HG03097 (cell line): ENCODE data around the gene ARHGAP30.
"Not testable (repeated sequence)": the region's sequence is repeated elsewhere in the genome, so short reads cannot be mapped to it uniquely, and the experiment has no call there.

Experiments used
- ATAC-seq: cut with Tn5 transposase; IDR thresholded peaks from one replicate; pipeline ENCODE4 v1.9.1; 2021; ENCODE audit not compliant: unreplicated experiment, low FRiP score

The ARHGAP30 gene

DNA sequence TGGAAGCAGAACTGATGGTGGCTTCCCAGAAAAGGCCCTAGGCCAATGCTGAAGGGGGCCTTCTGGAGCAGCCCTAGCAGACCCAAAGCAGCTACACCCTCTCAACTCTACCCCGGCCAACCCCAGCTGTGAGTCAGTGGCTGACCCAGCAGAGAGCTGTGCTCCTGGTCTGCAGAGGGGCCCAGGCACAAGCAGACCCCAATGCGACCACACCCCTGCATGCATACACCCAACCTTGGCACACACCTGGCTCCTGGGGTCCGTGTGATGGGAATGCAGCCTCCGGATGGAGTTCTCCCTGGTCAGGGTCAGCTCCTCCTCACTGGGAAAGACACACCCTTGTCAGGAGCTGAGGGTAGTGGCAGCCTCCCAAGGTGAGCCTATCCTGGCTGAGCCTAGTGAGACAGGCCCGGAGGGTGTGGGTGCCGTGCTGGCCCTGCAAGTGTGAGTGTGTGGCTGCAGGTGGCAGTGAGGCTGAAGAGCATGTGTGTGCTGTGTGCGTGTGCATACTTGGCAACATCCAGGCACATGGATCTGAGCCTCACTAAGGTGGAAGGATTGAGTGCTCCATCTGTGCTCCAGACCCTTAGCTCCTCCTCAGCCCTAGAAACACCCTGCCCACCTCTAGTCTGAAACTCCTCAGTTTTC, 3.9 kb upstream of the ARHGAP30 start:
- ATAC-seq = no peak

DNA sequence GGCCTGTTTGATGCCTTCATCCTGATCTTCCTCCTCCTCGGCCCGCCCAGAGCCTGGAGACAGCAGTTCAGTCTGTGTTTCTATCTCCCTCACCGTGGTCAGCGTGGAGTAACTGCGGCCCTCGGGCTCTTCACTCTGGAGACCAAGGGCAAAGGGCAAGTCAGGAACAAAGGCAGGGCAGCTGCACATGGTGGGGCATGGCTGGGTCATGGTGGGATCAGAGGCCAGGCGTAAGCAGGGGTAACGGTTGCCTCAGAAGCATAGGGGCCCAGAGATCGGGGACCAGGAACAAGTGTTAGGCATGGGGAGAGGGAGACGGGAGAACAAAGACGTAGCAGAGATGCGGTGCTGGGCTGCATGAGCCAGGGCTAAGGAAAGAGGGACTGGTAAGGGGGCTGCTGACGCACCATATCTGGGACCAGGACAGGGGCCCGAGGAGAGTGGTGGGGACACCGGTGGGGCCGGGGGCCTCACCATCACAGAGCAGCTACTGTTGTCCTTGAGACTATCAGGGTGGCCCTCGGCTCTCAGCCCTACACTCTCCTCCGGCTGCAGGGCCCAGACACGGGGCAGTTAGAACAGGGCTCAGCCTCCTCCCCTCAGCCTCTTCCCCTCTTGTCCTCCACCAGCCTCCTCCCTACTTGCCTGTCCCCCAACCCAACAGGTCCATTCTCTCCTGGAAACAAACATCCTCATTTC, 3.2 kb upstream of the ARHGAP30 start:
- ATAC-seq = no peak

DNA sequence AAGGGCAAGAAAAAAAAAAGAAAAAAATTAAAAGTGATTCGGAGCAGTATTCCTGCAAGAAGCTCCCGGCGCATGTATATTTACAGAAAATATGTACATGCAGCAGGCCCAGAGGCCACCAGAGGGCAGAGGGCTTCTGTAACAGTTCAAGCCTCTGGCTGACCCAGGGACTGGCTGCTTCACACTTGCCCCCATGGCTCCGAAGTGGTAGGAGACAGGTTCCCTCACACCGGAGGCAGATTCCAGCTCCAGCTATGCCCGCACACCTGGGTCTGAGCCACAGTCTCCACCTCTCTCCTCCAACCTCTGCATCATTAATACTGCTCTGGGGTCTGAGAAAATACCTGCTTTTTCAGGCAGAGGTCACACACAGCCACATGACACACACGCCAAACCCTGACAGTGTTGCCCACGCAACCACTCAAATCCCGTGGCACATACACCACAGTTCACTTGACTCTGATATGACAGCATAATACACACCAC, 2.2 kb upstream of the ARHGAP30 start:
- no peak for ATAC-seq

DNA sequence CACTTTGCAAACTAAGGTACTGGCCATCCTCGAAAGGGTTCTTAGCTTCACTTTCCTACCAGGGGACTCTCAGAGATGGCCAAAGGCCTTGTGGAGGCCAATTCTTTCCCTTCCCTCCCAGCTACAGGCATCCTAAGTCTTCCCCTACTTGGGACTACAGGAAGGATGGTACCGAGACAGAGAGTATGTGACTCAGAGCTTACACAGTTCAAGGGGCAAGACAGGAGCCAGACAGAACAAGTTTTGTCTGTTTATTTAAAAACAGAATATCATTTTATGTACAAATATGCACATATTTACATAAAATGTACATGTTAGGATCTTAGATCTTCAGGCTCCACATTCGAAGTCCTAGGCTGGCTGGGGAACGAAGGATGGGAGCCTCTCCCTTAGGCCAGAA, 1.1 kb upstream of the ARHGAP30 start:
- ATAC-seq = no peak

DNA sequence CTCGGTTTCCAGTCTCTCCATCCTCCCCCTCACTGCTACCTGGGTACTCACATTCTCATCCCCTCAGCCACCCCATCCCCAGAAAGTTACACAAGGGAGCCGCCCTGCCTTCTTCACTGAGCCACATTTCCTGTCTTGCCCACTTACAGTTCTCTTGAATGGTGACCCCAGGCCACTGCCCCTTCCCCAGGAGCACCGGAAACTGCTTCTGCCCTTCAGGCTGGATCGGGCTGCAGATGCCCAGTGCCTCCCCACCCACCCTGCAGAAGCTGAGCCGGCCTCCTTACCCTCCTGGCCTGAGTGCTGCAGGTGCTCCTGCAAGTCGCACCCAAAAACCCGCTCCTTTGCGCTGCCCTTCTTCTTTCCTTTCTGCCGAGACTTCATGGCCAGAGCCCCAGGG, 450 bp downstream of the ARHGAP30 start:
- ATAC-seq = no peak

DNA sequence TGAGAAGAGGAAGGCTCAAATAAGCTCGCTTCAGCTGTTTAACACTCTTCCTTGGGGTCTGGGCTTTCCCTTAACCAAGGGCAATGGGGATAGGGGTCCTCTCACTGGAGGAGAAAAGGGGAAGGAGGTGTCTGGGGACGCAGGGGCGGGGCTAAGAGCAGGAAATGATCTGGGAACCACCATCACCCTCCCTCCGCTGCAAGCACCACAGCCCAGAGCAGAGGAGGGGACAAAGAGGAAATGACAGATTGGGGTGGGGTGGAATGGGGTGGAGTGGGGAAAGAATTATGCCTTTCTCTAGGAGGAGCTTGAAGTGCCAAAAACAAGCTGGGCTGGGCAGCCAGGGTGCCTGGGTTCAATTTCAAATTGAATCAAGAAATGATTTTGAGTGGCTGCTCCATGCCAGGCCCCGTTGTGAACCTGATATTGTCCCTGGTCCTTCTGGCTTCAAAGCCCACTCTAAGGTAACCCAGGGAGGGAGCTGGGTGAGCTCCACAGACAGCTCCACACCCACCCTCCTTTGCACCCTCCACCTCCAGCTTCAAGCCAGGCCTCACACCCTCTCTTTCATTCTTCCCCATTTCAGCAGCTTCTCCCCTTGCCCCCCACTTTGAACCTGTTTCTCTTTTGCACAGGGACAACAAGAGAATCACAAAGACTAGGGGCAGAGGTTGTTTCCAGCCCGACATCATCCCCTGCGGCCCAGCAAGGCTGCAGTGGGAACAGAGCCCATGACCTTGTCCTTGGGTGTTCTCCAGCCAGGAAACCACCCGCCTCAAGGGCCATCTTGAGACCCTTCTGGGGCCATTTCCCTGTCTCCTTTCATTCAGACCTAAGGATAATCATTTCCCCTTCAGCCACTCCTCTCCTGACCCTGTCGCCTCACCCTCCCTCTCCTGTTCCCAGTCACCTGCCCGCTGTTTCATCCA, 1.1 kb downstream of the ARHGAP30 start:
- ATAC-seq = peak; percentile 30

DNA sequence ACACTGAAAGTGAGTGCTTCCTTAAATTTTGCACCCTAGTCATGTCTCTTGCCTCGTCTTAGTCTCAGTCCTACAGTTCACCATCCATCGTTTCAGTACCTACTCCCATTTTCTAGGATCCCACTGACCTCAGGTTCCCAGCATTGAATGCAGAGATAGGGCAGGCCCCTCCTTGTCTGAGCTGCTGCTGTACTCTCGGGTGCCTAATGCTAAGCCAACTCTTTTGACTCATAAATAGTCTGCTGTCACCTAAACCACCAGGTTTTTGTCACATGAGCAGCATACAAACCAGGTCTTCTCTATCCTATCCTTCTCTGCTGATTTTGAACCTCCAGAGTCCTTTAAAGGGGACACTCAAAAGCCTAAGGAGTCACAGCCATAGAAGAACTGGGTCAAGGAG, 3.0 kb downstream of the ARHGAP30 start:
- no peak for ATAC-seq

DNA sequence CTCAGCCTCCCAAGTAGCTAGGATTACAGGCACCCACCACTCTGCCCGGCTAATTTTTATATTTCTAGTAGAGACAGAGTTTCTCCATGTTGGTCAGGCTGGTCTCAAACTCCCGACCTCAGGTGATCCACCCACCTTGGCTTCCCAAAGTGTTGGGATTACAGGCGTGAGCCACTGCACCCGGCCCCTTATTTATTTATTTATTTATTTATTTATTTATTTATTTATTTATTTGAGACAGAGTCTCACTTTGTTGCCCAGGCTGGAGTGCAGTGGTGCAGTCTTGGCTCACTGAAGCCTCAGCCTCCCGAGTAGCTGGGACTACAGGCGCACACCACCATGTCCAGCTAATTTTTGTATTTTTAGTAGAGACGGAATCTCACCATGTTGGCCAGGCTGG, 4.0 kb downstream of the ARHGAP30 start:
- not testable (repeated sequence) for ATAC-seq

DNA sequence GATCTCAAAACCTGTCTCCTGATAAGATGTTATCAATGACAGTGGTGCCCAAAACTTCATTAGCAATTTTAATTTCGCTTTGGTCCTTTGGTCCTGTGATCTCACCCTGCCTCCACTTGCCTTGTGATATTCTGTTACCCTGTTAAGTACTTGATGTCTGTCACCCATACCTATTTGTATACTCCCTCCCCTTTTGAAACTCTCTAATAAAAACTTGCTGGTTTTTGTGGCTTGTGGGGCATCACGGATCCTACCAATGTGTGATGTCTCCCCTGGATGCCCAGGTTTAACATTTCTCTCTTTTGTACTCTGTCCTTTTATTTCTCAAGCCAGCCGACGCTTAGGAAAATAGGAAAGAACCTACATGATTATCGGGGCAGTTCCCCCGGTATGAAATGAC, 5.8 kb downstream of the ARHGAP30 start:
- not testable (repeated sequence) for ATAC-seq

DNA sequence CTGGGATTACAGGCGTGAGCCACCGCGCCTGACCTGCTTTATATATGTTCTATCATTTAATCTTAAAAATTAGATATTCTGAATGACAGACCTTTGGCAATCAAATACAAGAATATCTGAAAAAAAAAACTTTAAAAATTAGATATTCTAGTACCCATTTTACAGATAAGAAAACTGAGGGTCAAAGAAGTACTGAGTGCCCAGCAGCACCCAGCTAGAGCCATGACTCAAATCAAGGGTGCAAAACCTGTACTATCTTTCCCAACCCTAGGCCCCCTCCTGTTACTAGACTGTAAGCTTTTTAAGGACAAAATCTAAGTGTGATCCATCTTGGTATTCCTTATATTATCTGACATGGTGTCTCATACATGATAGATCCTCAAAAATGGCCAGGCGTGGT, 8.3 kb downstream of the ARHGAP30 start:
- ATAC-seq = no peak

DNA sequence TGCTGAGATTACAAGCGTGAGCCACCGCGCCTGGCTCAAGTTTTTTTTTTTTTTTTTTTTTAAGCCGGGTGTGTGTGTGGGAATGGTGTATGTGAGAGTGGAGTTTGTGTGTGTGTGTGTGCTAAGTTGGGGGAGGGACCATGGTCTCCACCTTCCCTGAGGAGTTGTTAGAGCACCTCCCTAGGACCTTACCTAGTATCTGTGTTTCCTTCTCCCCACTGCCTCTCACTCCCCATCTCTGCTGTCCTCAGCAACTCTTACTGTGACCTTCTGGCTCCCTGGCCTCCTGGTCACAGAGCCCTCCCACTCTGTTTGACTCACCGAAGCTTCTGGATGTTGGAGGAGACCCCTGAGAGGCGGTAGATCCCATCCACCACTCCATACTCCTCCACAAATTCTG, 10.4 kb downstream of the ARHGAP30 start:
- no peak for ATAC-seq

DNA sequence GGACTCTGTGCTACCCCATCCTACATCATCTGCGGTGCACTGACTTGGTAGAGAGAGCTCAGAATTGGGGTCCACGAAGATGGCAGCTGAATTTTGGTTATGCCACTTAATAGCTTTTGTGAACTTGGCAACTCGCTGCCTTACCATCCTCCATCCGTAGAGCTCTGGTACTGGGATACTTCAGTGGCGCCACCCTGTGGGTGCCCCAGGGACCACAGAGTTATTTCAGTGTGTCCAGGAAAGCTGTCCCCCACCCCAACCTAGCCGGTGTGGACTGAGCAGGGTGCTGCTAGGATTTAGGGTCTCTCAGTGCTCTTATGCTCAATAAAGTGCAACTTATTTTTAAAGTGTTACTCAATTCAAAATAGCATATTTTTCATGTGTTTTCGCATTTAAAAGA, 14.9 kb downstream of the ARHGAP30 start:
- no peak for ATAC-seq

DNA sequence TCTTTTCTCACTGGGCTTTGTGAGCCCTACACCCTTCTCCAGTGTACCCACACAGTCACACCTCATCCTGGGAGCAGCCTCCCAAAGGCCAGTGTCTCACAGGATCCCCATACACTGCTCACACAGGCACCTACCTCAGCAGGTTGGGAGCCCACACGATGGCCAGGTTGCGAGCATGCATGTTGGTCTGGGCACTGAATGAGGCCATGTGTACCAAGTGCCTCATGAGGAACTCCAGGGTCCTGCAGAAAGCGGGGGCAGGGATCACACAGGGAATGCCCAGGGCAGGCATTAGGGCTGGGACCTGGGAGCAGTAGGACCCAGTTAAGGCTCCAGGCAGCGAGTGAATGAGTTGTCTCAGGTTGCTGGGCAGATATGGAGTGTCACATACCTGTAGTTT, 15.5 kb downstream of the ARHGAP30 start:
- no peak for ATAC-seq

DNA sequence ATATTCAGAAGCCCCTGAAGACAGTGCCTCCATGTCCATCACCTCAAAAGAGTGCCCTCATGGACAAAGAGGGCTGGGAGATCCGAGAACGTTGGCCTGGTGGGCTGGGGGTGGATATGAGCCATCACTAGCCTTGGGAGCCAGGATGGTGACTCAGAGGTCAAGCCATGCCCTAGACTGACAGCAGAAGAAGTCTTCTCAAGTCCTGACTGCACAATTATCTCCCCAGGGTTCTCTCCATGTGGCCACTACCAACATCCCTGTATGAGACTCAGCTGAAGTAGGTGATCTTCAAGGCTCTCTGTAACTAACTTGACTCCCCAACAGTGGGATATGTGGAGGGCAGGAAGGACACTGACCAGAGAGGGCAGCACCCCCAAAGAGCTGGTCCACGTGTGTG, 16.8 kb downstream of the ARHGAP30 start:
- no peak for ATAC-seq

DNA sequence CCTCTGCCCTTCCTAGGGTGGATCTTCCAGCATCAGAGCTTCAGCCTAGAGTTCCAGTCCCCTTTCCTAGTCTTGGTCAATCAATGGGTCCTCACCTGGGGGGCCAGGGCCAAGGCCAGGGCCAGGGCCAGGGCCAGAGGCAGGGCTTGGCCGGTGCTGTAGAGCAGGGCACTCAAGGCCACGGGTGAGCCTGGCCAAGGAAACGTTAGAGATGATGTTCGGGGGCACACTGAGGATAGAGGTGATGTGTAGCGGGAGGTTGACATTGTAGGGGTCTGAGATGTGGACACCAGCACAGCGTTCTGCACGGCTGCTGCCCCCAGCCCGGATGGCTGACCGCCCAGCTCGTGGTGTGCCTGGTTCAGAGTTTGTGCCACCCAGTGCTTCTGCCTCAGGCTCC, 18.5 kb downstream of the ARHGAP30 start:
- ATAC-seq = no peak

DNA sequence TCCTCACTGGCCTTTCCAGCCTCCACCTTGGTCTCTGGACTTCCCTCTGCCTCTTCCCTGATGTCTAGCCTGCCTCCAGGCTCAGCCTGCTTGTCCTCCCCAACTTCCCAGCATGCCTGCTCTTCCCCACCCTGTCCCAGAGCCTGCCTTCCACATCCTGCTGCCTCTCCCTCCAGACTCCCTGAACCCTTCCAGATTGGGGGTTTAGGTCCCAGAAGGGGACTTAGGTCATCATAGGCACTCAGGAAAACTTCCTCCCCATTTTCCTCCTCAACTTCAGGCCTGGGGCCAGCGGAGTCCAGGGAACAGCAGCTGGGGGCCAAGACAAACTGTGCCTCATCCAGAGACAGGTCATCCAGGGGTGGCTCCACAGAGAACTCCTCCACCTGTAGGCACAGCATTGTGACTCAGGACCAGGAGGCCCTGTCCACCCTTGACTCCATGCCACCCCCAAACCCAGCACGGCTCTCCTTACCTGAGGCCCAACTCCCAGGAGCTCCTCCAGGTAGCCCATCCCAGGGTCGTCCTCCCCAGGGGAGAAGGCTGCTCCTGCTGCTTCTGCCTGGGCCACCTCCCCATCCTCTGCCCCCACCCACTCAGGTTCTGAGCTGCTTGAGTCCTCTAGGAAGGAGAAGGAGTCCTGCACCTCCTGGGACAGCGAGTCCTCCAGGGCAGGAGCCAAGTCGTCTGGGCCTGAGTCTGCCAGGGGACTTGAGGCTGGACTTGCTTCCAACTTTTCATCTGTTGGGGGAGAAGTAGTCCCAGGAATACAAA, 20.6 kb downstream of the ARHGAP30 start:
- ATAC-seq = no peak

DNA sequence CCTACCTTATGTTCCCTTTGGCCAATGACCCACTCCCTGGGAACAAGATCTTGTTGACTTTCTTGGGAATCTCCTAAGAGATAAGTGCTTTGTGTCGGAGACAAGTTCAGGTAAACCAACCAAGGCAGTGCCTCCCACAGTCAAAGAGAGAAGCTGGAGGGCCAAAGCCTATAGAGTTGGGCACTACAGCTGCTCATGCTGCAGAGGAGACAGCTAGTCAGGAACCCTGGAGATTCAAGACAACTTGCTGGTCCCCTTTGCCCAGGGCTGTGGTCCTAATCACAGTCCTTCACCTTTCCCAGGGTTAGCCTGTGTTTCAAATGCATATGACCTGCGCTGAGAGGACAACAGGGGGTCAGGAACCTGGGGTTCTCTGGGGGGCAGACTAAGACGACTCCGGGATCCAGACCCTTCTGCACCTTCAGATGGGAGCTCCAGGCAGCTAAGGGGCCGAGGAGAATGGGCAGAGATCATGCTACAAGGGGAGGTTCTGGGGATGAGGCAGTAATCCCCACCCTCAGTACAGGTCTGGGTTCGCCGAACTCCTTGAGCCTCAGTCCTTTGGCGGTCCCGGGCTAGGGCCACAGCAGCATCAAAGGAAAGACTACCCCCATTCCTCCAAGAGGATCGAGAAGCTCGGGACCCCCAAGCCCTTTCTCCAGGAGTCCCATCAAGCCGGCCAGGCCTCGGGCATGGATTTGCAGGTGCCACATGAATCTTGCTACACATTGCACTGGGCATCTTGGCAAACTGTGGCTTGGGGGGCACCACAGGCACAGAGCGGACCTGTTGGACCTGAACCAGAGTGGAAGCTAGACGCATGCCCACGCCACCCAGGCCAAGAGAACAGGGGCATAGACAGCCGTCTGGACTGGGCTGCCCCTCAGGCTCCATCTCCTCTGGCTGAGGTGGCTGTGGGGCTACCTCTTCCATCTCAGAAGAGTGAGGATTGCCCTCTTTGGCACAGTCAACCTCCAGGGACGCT, 22.0 kb downstream of the ARHGAP30 start:
- ATAC-seq = no peak

DNA sequence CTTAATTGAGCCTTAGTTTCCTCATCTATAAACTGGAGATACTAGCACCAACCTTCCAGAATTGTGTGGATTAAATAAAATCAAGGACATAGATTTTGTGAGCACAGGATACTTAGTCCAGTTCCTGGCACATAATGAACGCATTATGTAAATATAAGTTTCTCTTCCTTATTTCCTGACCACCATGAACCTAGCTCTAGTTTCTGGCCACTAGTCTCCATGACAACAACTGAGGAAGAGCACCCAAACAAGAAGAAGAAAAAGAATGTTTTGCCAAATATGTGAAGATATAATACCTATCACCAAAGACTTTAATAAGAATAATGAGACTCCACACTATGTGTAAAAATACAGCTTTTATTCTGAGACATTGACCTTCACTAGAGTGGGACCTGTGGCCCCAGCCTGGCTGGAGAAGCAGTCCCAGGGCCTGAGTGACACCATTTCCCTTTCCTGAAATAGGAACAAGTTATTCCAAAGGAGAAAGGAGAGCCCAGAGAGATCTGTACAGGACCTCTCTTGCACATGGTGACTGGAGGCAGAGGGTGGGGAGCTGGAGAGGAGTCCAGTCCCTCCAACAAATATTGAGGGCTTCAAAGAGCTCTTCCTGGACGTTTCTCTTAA, 23.0 kb downstream of the ARHGAP30 start:
- peak; percentile 39 for ATAC-seq
